ENCODE results near the gene MDFIC. TPM values are rescaled to one million over a fixed set of nuclear protein-coding genes. Genes with fewer than 3 reads are reported as not detected.

Gene MDFIC
- total and polyA plus RNA-seq, 7 donors: 4.4 to 58.1 (median 33.0) TPM

GRCh38 chr7:114942446-114943175 is 20.7 kb downstream of the MDFIC start:
- Histone ChIP-seq H3K27me3 (no peaks in the 10 kb centered on the region), H3K9me3 (no peaks in the 10 kb centered on the region), H3K27ac (no peak overlapping the region), H3K36me3 (no peaks in the 10 kb centered on the region), H3K4me3 (no peak overlapping the region), H3K4me1 (peaks cover 0 to 40% (median 22%) of the 10 kb centered on the region in 4 donors)
- TF ChIP-seq, protein P1, sequence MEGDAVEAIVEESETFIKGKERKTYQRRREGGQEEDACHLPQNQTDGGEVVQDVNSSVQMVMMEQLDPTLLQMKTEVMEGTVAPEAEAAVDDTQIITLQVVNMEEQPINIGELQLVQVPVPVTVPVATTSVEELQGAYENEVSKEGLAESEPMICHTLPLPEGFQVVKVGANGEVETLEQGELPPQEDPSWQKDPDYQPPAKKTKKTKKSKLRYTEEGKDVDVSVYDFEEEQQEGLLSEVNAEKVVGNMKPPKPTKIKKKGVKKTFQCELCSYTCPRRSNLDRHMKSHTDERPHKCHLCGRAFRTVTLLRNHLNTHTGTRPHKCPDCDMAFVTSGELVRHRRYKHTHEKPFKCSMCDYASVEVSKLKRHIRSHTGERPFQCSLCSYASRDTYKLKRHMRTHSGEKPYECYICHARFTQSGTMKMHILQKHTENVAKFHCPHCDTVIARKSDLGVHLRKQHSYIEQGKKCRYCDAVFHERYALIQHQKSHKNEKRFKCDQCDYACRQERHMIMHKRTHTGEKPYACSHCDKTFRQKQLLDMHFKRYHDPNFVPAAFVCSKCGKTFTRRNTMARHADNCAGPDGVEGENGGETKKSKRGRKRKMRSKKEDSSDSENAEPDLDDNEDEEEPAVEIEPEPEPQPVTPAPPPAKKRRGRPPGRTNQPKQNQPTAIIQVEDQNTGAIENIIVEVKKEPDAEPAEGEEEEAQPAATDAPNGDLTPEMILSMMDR (IDR thresholded peaks at IDR 0.05): no peak
- no peak for TF ChIP-seq EP300 (IDR thresholded peaks at IDR 0.05)
- no peak for DNase-seq
- WGBS, 2 donors: 82 to 88% methylated on average over 9 of the region's 9 CpGs
- intact Hi-C loops (cut with DNase I): no loop called here

DNA sequence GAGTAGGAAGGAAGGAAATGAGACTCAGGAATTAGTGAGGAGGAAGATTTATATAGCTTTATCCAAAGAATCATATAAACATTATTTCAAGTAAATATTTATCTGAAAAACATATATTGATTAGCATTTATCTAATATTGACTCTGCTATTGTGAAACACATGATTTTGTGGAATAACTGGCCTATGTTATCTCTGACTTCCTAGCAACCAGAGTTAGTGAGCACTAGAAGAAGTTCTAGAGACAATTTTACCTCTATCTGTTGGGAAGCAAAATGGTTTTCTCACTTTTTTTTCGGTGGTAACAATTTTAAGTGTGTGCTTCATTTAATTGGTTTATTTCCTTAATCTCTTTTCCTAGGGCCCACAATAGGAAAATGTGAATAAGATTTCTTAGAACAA is 21.6 kb downstream of the MDFIC start:
- Histone ChIP-seq H3K27me3 (no peaks in the 10 kb centered on the region), H3K4me1 (peaks cover 0 to 38% (median 22%) of the 10 kb centered on the region in 4 donors), H3K4me3 (no peak overlapping the region), H3K27ac (peak overlapping the region in 2 of 4 donors; percentile 78 to 81), H3K9me3 (no peaks in the 10 kb centered on the region), H3K36me3 (no peaks in the 10 kb centered on the region)
- DNase-seq: no peak
- 85% methylated on average over 1 of the region's 1 CpG for WGBS, 2 donors
- no peak for TF ChIP-seq POLR2A (IDR thresholded peaks at IDR 0.05)
- TF ChIP-seq, protein P1 (IDR thresholded peaks at IDR 0.05): no peak
- intact Hi-C loops (cut with DNase I): no loop called here

DNA sequence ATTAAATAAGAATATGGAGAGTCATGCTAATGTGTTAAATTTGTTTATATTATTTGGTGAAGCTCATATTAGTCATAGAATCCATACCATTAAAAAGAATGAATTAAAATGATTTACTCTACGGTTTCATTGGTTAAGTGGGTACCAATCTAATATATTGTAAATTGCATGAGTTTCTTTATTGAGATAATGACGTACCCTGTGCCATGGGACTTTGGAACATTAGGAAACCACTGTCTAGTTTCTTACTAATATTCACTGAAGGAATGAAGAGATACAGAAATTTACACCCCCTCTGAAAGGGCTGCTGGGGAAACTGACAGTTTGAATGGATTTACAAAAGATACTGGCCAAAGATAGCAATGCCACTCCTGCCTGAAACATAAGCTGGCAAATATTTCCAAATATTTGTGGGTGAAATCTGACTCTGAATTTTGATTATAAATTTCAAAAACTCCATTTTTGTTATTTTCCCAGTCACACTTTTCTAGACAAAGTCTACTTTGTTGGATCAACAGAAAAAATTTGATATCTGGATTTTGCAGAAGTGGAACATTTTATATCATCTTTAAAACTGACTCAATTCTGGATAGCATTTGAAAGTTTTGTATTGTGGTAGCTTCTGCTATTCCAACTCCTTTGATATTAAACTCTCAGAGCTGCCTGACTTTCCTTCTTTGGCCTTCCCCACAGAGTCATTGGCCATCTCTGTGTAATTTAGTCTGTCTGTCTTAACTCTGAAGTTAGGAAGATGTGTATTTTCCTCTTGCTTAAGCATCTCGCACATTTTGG is 22.3 kb downstream of the MDFIC start:
- Histone ChIP-seq H3K27ac (peak overlapping the region; percentile 77 to 81 (median 78)), H3K4me3 (peak overlapping the region in 3 of 4 donors; percentile 31 to 44 (median 40))
- no peak for TF ChIP-seq POLR2AphosphoS5 (IDR thresholded peaks at IDR 0.05)
- TF ChIP-seq, protein P1 (IDR thresholded peaks at IDR 0.05): no peak
- TF ChIP-seq POLR2A (IDR thresholded peaks at IDR 0.05): no peak
- TF ChIP-seq EP300 (IDR thresholded peaks at IDR 0.05): no peak

DNA sequence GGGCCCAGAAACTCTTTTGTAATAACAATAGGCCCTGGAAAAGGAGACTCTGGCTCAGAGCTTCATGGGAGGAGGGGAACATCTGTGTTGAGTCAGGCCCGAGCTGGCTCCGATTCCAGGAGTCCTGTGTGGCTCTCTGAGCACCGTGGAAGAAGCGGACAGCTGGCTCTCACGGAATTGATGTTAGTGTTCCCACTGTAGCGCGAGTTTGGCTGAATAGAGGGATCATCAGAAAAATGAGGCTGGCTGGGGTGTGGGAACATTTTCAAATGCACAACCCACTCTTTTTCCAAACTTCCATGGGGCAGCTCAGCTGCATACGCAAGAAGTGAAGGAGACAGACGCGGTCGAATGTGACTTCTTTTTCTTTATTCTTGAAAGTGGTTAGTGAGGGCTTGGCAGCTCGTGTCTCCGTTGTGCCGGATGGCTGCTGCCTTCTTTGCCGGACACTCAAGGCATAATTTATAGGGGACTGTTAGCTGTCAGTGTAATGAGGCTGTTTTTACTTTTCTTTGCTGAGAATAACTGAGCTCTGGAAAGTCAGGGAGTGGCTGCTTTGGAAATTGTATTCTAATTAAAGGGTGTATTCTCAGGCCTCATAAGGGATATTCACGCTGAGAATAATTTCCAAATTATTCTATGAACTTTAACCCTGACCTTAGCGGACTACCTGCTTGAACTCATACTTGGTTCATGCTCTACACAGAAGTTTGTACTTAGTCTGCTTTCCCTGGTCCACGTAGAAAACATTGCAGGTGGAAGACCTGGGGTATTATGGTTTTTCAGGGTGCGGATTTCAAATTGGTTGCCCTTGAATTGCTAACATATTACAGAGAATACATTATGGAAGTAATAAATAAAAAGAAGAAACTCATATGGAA is 23.1 kb downstream of the MDFIC start:
- Histone ChIP-seq H3K27me3 (no peaks in the 10 kb centered on the region), H3K36me3 (no peaks in the 10 kb centered on the region), H3K4me3 (peak overlapping the region; percentile 16 to 44 (median 36)), H3K9me3 (no peaks in the 10 kb centered on the region), H3K27ac (peak overlapping the region; percentile 77 to 81 (median 78)), H3K4me1 (peaks cover 0 to 31% (median 22%) of the 10 kb centered on the region in 4 donors)
- DNase-seq: peak; percentile 90
- intact Hi-C loops (cut with DNase I): no loop called here
- TF ChIP-seq EP300 (IDR thresholded peaks at IDR 0.05): no peak
- peak in 3 of 4 donors; percentile 8 to 47 (median 40) for TF ChIP-seq POLR2AphosphoS5 (IDR thresholded peaks at IDR 0.05)
- 77 to 87% methylated on average over 19 of the region's 19 CpGs for WGBS, 2 donors

More for the DNA sequence above, 22.3 kb downstream of the MDFIC start:
- whole genome bisulfite sequencing, 2 donors: 90 to 91% methylated on average over 3 of the region's 3 CpGs
- intact Hi-C loops (cut with DNase I): no loop called here
- no peak for DNase-seq
- no peaks in the 10 kb centered on the region for H3K9me3 ChIP-seq
- H3K27me3 ChIP-seq: no peaks in the 10 kb centered on the region
- peaks cover 0 to 38% (median 22%) of the 10 kb centered on the region in 4 donors for H3K4me1 ChIP-seq
- H3K36me3 ChIP-seq: no peaks in the 10 kb centered on the region

Measured in sigmoid colon (tissue), 7 donors.